ENCODE measurements around the gene NLGN3.

The NLGN3 gene

GRCh38 chrX:71118985-71119535 lies 25.6 kb upstream of the NLGN3 start:
- DNase-seq: no peak

DNA sequence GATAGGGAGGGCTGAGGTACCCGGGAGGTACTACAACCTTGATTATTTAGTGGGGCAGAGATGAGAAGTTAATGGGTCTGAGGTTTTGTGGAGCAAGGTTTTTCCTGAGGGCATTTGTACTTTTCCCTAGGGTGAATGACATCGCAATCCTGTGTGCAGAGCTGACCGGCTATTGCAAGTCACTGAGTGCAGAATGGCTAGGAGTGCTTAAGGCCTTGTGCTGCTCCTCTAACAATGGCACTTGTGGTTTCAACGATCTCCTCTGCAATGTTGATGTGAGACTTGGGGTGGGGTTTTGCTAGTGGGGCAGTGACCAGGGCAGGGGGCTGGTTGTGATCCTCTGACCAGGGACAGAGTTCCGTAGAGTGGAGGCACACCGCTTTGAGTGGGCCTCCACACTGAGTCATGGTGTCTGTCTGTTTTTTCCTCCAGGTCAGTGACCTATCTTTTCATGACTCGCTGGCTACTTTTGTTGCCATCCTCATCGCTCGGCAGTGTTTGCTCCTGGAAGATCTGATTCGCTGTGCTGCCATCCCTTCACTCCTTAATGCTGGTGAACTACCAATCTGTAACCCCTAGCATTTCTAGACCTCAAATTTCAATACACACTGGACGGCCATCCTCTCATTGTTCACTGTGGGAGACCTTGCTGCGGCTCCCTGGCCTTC lies 16.3 kb upstream of the NLGN3 start:
- DNase-seq: no peak

- DNase-seq: no peak
Observed at GRCh38 chrX:71128915-71129765, 15.5 kb upstream of the NLGN3 start.

- DNase-seq: no peak
Observed at GRCh38 chrX:71131510-71131909, 13.1 kb upstream of the NLGN3 start.

DNA sequence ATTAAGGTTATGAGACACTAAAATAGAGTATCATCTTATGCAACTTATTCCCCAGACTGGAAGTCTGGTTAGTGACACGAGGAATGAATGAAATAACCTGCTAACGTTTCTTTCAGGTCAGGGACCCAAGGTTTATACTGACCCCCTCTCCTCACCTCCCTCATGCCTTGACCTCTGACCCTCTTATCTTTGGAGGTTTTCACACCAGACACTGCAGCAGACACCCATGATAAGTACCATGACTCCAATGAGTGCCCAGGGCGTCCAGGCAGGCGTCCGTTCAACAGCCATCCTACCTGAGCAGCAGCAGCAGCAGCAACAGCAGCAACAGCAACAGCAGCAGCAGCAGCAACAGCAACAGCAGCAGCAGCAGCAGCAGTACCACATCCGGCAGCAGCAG lies 4.2 kb upstream of the NLGN3 start:
- no peak for DNase-seq

DNA sequence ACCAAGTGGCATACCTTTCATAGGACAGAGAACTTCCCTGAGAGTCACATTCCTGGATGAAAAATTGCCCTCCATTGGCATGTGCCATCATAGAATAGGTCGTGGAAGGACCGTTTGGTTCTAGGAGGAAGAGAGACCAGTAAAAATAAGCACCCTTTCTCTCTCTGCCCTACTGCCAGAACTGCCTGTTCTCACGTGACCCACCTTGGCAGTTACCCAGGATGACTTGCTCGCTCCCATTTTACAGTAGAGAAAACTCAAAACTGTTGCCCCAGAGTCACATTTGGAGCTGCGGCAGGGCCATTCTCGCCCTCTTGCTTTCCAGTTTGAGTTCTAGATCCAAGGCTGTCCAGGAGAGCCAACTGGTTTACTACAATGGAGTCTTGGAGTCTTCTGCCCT lies 1.1 kb upstream of the NLGN3 start:
- no peak for DNase-seq

DNA sequence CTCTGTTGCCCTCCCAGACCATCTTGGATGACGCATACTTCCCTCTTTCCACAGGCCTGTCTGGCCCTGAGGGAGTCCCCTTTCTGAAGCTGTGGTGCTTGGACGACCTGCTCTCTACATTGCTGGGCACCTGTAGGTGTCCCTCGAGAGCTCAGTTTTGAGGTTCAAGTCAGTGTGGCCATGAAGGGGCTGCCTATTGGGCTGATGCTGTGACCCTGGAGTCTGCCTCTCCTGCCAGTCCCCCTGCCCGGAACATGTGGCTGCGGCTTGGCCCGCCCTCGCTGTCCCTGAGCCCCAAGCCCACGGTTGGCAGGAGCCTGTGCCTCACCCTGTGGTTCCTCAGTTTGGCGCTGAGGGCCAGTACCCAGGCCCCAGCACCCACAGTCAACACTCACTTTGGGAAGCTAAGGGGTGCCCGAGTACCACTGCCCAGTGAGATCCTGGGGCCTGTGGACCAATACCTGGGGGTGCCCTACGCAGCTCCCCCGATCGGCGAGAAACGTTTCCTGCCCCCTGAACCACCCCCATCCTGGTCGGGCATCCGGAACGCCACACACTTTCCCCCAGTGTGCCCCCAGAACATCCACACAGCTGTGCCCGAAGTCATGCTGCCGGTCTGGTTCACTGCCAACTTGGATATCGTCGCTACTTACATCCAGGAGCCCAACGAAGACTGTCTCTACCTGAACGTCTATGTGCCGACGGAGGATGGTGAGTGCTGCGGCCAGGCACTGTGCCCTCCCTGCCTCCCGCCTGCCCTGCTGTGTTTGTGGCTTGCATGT lies 3.0 kb downstream of the NLGN3 start:
- DNase-seq: no peak

DNA sequence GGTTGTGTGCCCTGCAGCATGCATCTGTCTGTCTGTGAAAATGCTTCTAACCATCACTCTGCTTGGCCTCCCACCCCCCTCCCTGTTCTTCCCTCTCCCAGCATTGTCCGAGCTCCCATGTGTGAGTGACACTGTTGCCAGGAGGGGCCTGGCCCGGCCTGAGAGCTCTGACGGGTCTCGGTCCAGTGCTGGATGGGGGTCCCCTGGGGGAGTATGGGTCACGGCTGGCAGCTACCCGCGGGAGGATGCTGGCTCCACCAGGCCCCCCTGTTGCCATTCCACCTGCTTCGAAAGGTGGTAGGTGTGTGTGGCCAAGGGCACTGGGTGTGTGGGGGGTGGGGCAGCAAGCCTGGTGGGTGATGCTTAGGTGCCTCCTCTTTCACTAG lies 3.6 kb downstream of the NLGN3 start:
- no peak for DNase-seq

GRCh38 chrX:71151366-71151765 lies 6.7 kb downstream of the NLGN3 start:
- DNase-seq: no peak

GRCh38 chrX:71154196-71154595 lies 9.6 kb downstream of the NLGN3 start:
- DNase-seq: no peak

- DNase-seq: no peak
Observed at GRCh38 chrX:71154641-71155040, 10.0 kb downstream of the NLGN3 start.

DNA sequence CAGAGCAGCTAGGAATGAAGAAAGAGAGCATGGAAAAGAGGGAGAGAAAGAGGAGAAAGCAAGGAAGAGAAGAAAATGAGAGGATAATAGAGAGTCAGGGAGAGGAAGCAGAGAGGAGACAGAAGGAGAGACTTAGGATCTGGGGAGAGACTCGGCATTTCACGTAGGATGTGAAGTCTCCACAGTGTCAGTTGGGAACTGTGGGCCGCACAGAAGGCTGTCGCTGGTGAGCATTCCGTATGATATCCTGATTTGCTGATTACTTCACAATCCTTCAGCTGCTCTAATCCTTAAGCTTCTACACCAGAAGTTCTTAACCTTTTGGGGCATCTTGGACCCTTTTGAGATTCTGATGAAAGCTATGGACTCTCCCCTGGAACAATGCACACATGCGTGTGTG lies 14.0 kb downstream of the NLGN3 start:
- DNase-seq: no peak

- no peak for DNase-seq
Observed at GRCh38 chrX:71159335-71159734, 14.7 kb downstream of the NLGN3 start.

- no peak for DNase-seq
Observed at GRCh38 chrX:71160475-71160874, 15.8 kb downstream of the NLGN3 start.

GRCh38 chrX:71162981-71163380 lies 18.3 kb downstream of the NLGN3 start:
- no peak for DNase-seq

- no peak for DNase-seq
Observed at GRCh38 chrX:71164071-71164470, 19.4 kb downstream of the NLGN3 start.

GRCh38 chrX:71166461-71166860 lies 21.8 kb downstream of the NLGN3 start:
- no peak for DNase-seq

GRCh38 chrX:71167031-71167781 lies 22.6 kb downstream of the NLGN3 start:
- DNase-seq: no peak

DNA sequence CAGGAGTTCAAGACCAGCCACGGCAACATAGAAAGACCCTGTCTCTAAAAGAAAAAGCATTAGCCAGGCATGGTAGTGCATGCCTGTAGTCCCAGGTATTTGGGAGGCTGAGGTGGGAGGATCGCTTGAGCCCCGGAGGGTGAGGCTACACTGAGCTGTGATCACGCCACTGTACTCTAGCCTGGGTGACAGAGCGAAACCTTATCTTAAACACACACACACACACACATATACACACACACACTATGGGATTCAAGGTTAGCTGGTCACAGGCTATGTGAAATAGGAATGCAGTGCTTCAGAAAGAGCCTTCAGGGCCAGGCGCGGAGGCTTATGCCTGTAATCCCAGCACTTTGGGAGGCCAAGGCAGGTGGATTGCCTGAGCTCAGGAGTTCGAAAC lies 23.5 kb downstream of the NLGN3 start:
- DNase-seq: no peak

DNA sequence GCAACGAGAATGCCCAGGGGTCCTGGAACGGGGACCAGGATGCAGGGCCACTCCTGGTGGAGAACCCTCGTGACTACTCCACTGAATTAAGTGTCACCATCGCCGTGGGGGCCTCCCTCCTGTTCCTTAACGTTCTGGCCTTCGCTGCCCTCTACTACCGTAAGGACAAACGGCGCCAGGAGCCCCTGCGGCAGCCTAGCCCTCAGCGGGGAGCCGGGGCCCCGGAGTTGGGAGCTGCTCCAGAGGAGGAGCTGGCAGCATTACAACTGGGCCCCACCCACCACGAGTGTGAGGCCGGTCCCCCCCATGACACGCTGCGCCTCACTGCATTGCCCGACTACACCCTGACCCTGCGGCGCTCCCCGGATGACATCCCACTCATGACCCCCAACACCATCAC lies 24.9 kb downstream of the NLGN3 start:
- no peak for DNase-seq

- no peak for DNase-seq
Observed at GRCh38 chrX:71170660-71171059, 26.0 kb downstream of the NLGN3 start.

- DNase-seq: no peak
Observed at GRCh38 chrX:71171110-71171801, 26.6 kb downstream of the NLGN3 start.

All from NCI-H187 treated with DMSO at 0.1 percent for 48 hours (cell line).